ENCODE data around the gene STX4. TPM values are rescaled to one million over a fixed set of nuclear protein-coding genes. Genes with fewer than 3 reads are reported as not detected.

Gene STX4
- total RNA-seq, 1 experiment from 2014 or later: 32.3 TPM

- H3K27me3 Mint-ChIP-seq (ENCODE audit: low read depth): peaks cover 24% of the 10 kb centered on the region
These were observed 25.2 kb upstream of the STX4 start for GRCh38 chr16:31008149-31008548.

More at GRCh38 chr16:31008149-31008548, 25.2 kb upstream of the STX4 start:
- no CpG with 5 or more reads among the region's 6 CpGs for WGBS (ENCODE audit: extremely low coverage, insufficient read length, low lambda C conversion rate)
- H3K4me1 Mint-ChIP-seq: peaks cover 24 to 43% of the 10 kb centered on the region in 2 experiments
- no peak for DNase-seq
- H2BK15ac ChIP-seq (ENCODE audit: low read depth, low read length): no peak overlapping the region
- no peak overlapping the region for H4K91ac ChIP-seq (ENCODE audit: insufficient read length, low read depth, low read length)
- no peak overlapping the region for H3K14ac ChIP-seq (ENCODE audit: insufficient read depth, low read length)
- H3K18ac ChIP-seq (ENCODE audit: insufficient read length, low read depth, low read length): no peak overlapping the region
- no peaks in the 10 kb centered on the region for H3K79me1 ChIP-seq (ENCODE audit: insufficient read depth, low read depth, low read length, poor library complexity, severe bottlenecking)
- no peak overlapping the region for H3K27ac Mint-ChIP-seq
- H3K23me2 ChIP-seq (ENCODE audit: insufficient read length, low read depth, low read length, poor library complexity, severe bottlenecking): peaks cover 5% of the 10 kb centered on the region
- no peaks in the 10 kb centered on the region; the same call in 1 of the 2 replicates for H3K79me2 ChIP-seq (ENCODE audit: insufficient read depth, low read length)
- no peak for TF ChIP-seq CTCF (conservative IDR thresholded peaks at IDR 0.05)
- no peaks in the 10 kb centered on the region; a peak in 1 of 5 replicates for H3K9me3 Mint-ChIP-seq
- no peak overlapping the region for H2AFZ ChIP-seq (ENCODE audit: low read length)
- H2BK20ac ChIP-seq (ENCODE audit: low read depth, low read length, poor library complexity, severe bottlenecking): no peak overlapping the region
- H3K9me3 ChIP-seq (ENCODE audit: control insufficient read depth, low read depth, low read length): no peaks in the 10 kb centered on the region
- H3K4ac ChIP-seq (ENCODE audit: low read depth, low read length): no peak overlapping the region
- no peak overlapping the region for H2BK5ac ChIP-seq (ENCODE audit: insufficient read length, low read length)
- no peak overlapping the region for H3K27ac ChIP-seq (ENCODE audit: insufficient read length, low read depth, low read length)
- no peaks in the 10 kb centered on the region; a peak in 1 of 7 replicates for H3K36me3 Mint-ChIP-seq (ENCODE audit: insufficient read depth in 1 of 3, low read depth in 3 of 3)
- H4K8ac ChIP-seq (replicated peaks; ENCODE audit: insufficient read length, low read depth, low read length): no peak overlapping the region
- no peak overlapping the region for H3K4me3 Mint-ChIP-seq
- H3K27me3 ChIP-seq (ENCODE audit: insufficient read depth, low read length): no peaks in the 10 kb centered on the region
- no peak overlapping the region for H2BK120ac ChIP-seq (ENCODE audit: low read depth, low read length, poor library complexity, severe bottlenecking)
- no peak overlapping the region for H3K56ac ChIP-seq (ENCODE audit: insufficient read length, low read depth, low read length)
- no peak overlapping the region for H2AK5ac ChIP-seq (ENCODE audit: insufficient read length, low read length)
- H4K20me1 ChIP-seq (ENCODE audit: control insufficient read depth, insufficient read depth, insufficient read length): no peaks in the 10 kb centered on the region
- no peak overlapping the region for H3K23ac ChIP-seq (ENCODE audit: insufficient read length, low read depth, low read length)
- peaks cover 3% of the 10 kb centered on the region; the same call in 1 of the 2 replicates for H3K4me1 ChIP-seq (ENCODE audit: insufficient read depth, low read length)
- no peak overlapping the region for H3K9ac ChIP-seq (ENCODE audit: extremely low read depth, insufficient read length, low read length)
- no peak overlapping the region for H3K4me2 ChIP-seq (ENCODE audit: insufficient read depth, insufficient read length, low read length)
- no peak overlapping the region for H3T11ph ChIP-seq (ENCODE audit: low read length)
- no peak overlapping the region for H4K5ac ChIP-seq (ENCODE audit: insufficient read length, low read depth, low read length)
- H2BK12ac ChIP-seq (ENCODE audit: insufficient read length, low read depth, low read length): no peak overlapping the region
